ENCODE measurements around the gene TRIM47.

Gene TRIM47

GRCh38 chr17:75845058-75845711, 33.2 kb downstream of the TRIM47 start:
- Histone ChIP-seq H3K4me3 (ENCODE audit: insufficient read depth, low read length, poor library complexity, severe bottlenecking) (no peak overlapping the region), H3K27me3 (ENCODE audit: low read length) (no peaks in the 10 kb centered on the region), H3K36me3 (ENCODE audit: low read length) (no peaks in the 10 kb centered on the region), H3K9ac (ENCODE audit: low read length) (no peak overlapping the region), H3F3A (ENCODE audit: insufficient read depth) (no peaks in the 10 kb centered on the region), H3K9me3 (ENCODE audit: insufficient read depth, low read length) (no peaks in the 10 kb centered on the region), H2AFZ (ENCODE audit: low read depth, low read length, severe bottlenecking) (no peak overlapping the region), H3K4me2 (ENCODE audit: low read depth, low read length, poor library complexity, severe bottlenecking) (no peak overlapping the region), H3K27ac (ENCODE audit: low read depth, low read length) (no peak overlapping the region), H4K20me1 (ENCODE audit: low read depth, low read length) (no peaks in the 10 kb centered on the region), H3K79me2 (ENCODE audit: insufficient read depth, low read length) (no peaks in the 10 kb centered on the region), H3K9me2 (replicated peaks; ENCODE audit: insufficient read depth, low read length) (no peaks in the 10 kb centered on the region)
- TF ChIP-seq CTCF (IDR thresholded peaks at IDR 0.05; ENCODE audit: insufficient read depth, low read length, poor library complexity, severe bottlenecking) (no peak), EZH2phosphoT487 (conservative IDR thresholded peaks at IDR 0.05; ENCODE audit: low read length) (no peak)

GRCh38 chr17:75844530-75845057, 33.8 kb downstream of the TRIM47 start:
- Histone ChIP-seq H3K36me3 (ENCODE audit: low read length) (no peaks in the 10 kb centered on the region), H3K4me3 (ENCODE audit: insufficient read depth, low read length, poor library complexity, severe bottlenecking) (no peak overlapping the region), H4K20me1 (ENCODE audit: low read depth, low read length) (no peaks in the 10 kb centered on the region), H3K4me2 (ENCODE audit: low read depth, low read length, poor library complexity, severe bottlenecking) (no peak overlapping the region), H3K9me2 (replicated peaks; ENCODE audit: insufficient read depth, low read length) (no peaks in the 10 kb centered on the region), H3K9ac (ENCODE audit: low read length) (no peak overlapping the region), H3K79me2 (ENCODE audit: insufficient read depth, low read length) (no peaks in the 10 kb centered on the region), H3K27ac (ENCODE audit: low read depth, low read length) (no peak overlapping the region), H3K9me3 (ENCODE audit: insufficient read depth, low read length) (no peaks in the 10 kb centered on the region), H3K27me3 (ENCODE audit: low read length) (no peaks in the 10 kb centered on the region), H3F3A (ENCODE audit: insufficient read depth) (no peaks in the 10 kb centered on the region), H2AFZ (ENCODE audit: low read depth, low read length, severe bottlenecking) (no peak overlapping the region)
- TF ChIP-seq EZH2phosphoT487 (conservative IDR thresholded peaks at IDR 0.05; ENCODE audit: low read length) (no peak), CTCF (IDR thresholded peaks at IDR 0.05; ENCODE audit: insufficient read depth, low read length, poor library complexity, severe bottlenecking) (no peak)

- no peak within 1 kb of the TSS for H3K9ac ChIP-seq (ENCODE audit: low read length)
- H3K36me3 ChIP-seq (ENCODE audit: low read length): no peaks in the 10 kb centered on the region
- no peak within 1 kb of the TSS for H3K4me3 ChIP-seq (ENCODE audit: insufficient read depth, low read length, poor library complexity, severe bottlenecking)
- no peak within 1 kb of the TSS for H3K27ac ChIP-seq (ENCODE audit: low read depth, low read length)
- no peaks in the 10 kb centered on the region for H4K20me1 ChIP-seq (ENCODE audit: low read depth, low read length)
- H3K79me2 ChIP-seq (ENCODE audit: insufficient read depth, low read length): no peaks in the 10 kb centered on the region
- no peaks in the 10 kb centered on the region for H3F3A ChIP-seq (ENCODE audit: insufficient read depth)
- no peaks in the 10 kb centered on the region for H3K9me2 ChIP-seq (replicated peaks; ENCODE audit: insufficient read depth, low read length)
- no peak within 1 kb of the TSS for H2AFZ ChIP-seq (ENCODE audit: low read depth, low read length, severe bottlenecking)
- no peaks in the 10 kb centered on the region for H3K27me3 ChIP-seq (ENCODE audit: low read length)
- H3K9me3 ChIP-seq (ENCODE audit: insufficient read depth, low read length): no peaks in the 10 kb centered on the region
- H3K4me2 ChIP-seq (ENCODE audit: low read depth, low read length, poor library complexity, severe bottlenecking): no peak within 1 kb of the TSS
- TF ChIP-seq CTCF (IDR thresholded peaks at IDR 0.05; ENCODE audit: insufficient read depth, low read length, poor library complexity, severe bottlenecking) (no peak), EZH2phosphoT487 (conservative IDR thresholded peaks at IDR 0.05; ENCODE audit: low read length) (no peak)
These were observed 34.5 kb downstream of the TRIM47 start, which contains the start of gene UNC13D for GRCh38 chr17:75843577-75844529. UNC13D (minus strand) TSS chr17:75844404; CDS start chr17:75844337, 67 bp downstream.

Data from SU-DHL-6 (cell line).